Vagina (tissue), 2 donors: ENCODE measurements around the gene STXBP5. TPM values are rescaled to one million over a fixed set of nuclear protein-coding genes. Genes with fewer than 3 reads are reported as not detected.

Experiments
- DNase-seq, 2 donors: peaks; one replicate each; pipeline ENCODE4 v3.0.0-alpha.2; 2017; ENCODE audit errors: extremely low spot score in 2 of 2
- H3K27ac ChIP-seq: fragments of 200-600 bp; sonication (generic); one replicate; pipeline ENCODE4 v1.5.1; 2019
- H3K27me3 ChIP-seq: fragments of 200-600 bp; sonication (generic); one replicate; pipeline ENCODE4 v1.5.1; 2019
- H3K36me3 ChIP-seq, 2 donors: fragments of 200-600 bp; sonication (generic); one replicate each; pipeline ENCODE4 v1.5.1; 2017 to 2019
- H3K4me1 ChIP-seq: fragments of 200-600 bp; sonication (generic); one replicate; pipeline ENCODE4 v1.5.1; 2019
- H3K4me3 ChIP-seq, 2 donors: fragments of 200-600 bp; sonication (generic); 1 replicate in 1 of 2; 2 replicates in 1 of 2; pipeline ENCODE4 v1.5.1; 2016 to 2019
- H3K9me3 ChIP-seq: fragments of 200-600 bp; sonication (generic); one replicate; pipeline ENCODE4 v1.5.1; 2019
- CTCF ChIP-seq, 3 experiments: fragments of 450-650 bp in 2 of 3; fragments of 200-600 bp in 1 of 3; sonication (generic) in 1 of 3; IDR thresholded peaks; one replicate each; pipeline ENCODE4 v1.5.1; 2017 to 2019; ENCODE audit warnings: antibody characterized with exemption in 3 of 3, mild to moderate bottlenecking in 2 of 3, moderate library complexity in 2 of 3
- POLR2A ChIP-seq, 2 donors: fragments of 450-650 bp; IDR thresholded peaks; one replicate each; pipeline ENCODE4 v1.6.1; 2017; ENCODE audit warnings: antibody characterized with exemption in 2 of 2, mild to moderate bottlenecking in 2 of 2, moderate library complexity in 2 of 2
- POLR2AphosphoS5 ChIP-seq, 2 donors: sonication (generic); formaldehyde crosslinking; IDR thresholded peaks; one replicate each; pipeline ENCODE4 v1.9.0; 2017; ENCODE audit warnings: antibody characterized with exemption in 2 of 2, mild to moderate bottlenecking in 2 of 2, low read depth in 1 of 2; ENCODE audit not compliant: insufficient read depth in 1 of 2
- intact Hi-C: fragments of 100-400 bp; cut with DNase I; formaldehyde crosslinking; loops from one replicate; pipeline ENCODE4 v1.15.1; 2023
- total RNA-seq: library from RNA; depleted of rRNA; stranded (reverse); fragments of >200 nt; gene quantifications from one replicate; pipeline ENCODE4 v1.2.3, GENCODE V29; 2016

The STXBP5 gene
- total RNA-seq, 1 donor from 2014 or later, result 33.9 TPM

- Histone ChIP-seq H3K36me3 (peaks cover 0 to 8% of the 10 kb centered on the region in 2 donors), H3K4me1 (peaks cover 16% of the 10 kb centered on the region), H3K27me3 (no peaks in the 10 kb centered on the region), H3K9me3 (no peaks in the 10 kb centered on the region), H3K27ac (no peak overlapping the region), H3K4me3 (no peak overlapping the region)
- intact Hi-C loops, result no loop called here
- DNase-seq, result no peak
- no peak for TF ChIP-seq CTCF (IDR thresholded peaks at IDR 0.05)
- no peak for TF ChIP-seq POLR2A (IDR thresholded peaks at IDR 0.05)
- TF ChIP-seq POLR2AphosphoS5 (IDR thresholded peaks at IDR 0.05; ENCODE audit: insufficient read depth in 1 of 2, low read depth in 1 of 2), result no peak
Measured at GRCh38 chr6:147282566-147282959, 78.3 kb downstream of the STXBP5 start.

GRCh38 chr6:147283460-147283859 lies 79.2 kb downstream of the STXBP5 start:
- Histone ChIP-seq H3K27ac (no peak overlapping the region), H3K4me3 (no peak overlapping the region), H3K9me3 (no peaks in the 10 kb centered on the region), H3K4me1 (peaks cover 16% of the 10 kb centered on the region), H3K27me3 (no peaks in the 10 kb centered on the region), H3K36me3 (peaks cover 0 to 6% of the 10 kb centered on the region in 2 donors)
- no peak for TF ChIP-seq POLR2AphosphoS5 (IDR thresholded peaks at IDR 0.05; ENCODE audit: insufficient read depth in 1 of 2, low read depth in 1 of 2)
- TF ChIP-seq CTCF (IDR thresholded peaks at IDR 0.05), result no peak
- TF ChIP-seq POLR2A (IDR thresholded peaks at IDR 0.05), result no peak
- DNase-seq, result no peak
- intact Hi-C loops, result no loop called here

GRCh38 chr6:147285087-147285855 lies 81.1 kb downstream of the STXBP5 start:
- intact Hi-C loops, result no loop called here
- Histone ChIP-seq H3K27ac (no peak overlapping the region), H3K27me3 (no peaks in the 10 kb centered on the region)

GRCh38 chr6:147287869-147288271 lies 83.7 kb downstream of the STXBP5 start:
- no peak for DNase-seq
- H3K9me3 ChIP-seq, result no peaks in the 10 kb centered on the region
- peaks cover 0 to 9% of the 10 kb centered on the region in 2 donors for H3K36me3 ChIP-seq
- no peak overlapping the region for H3K27ac ChIP-seq
- H3K4me3 ChIP-seq, result no peak overlapping the region
- peaks cover 16% of the 10 kb centered on the region for H3K4me1 ChIP-seq
- H3K27me3 ChIP-seq, result no peaks in the 10 kb centered on the region
- TF ChIP-seq CTCF (IDR thresholded peaks at IDR 0.05) (no peak), POLR2AphosphoS5 (IDR thresholded peaks at IDR 0.05; ENCODE audit: insufficient read depth in 1 of 2, low read depth in 1 of 2) (no peak), POLR2A (IDR thresholded peaks at IDR 0.05) (no peak)
- intact Hi-C loops, result no loop called here

More at GRCh38 chr6:147285087-147285855, 81.1 kb downstream of the STXBP5 start:
- peaks cover 0 to 9% of the 10 kb centered on the region in 2 donors for H3K36me3 ChIP-seq
- DNase-seq, result no peak
- no peaks in the 10 kb centered on the region for H3K9me3 ChIP-seq
- TF ChIP-seq CTCF (IDR thresholded peaks at IDR 0.05) (peak in 1 of 3 experiments; percentile 27), POLR2AphosphoS5 (IDR thresholded peaks at IDR 0.05; ENCODE audit: insufficient read depth in 1 of 2, low read depth in 1 of 2) (no peak)
- H3K4me3 ChIP-seq, result no peak overlapping the region
- peaks cover 16% of the 10 kb centered on the region for H3K4me1 ChIP-seq

GRCh38 chr6:147297124-147297523 lies 92.9 kb downstream of the STXBP5 start:
- TF ChIP-seq CTCF (IDR thresholded peaks at IDR 0.05) (no peak), POLR2A (IDR thresholded peaks at IDR 0.05) (no peak), POLR2AphosphoS5 (IDR thresholded peaks at IDR 0.05; ENCODE audit: insufficient read depth in 1 of 2, low read depth in 1 of 2) (no peak)
- intact Hi-C loops, result no loop called here
- Histone ChIP-seq H3K4me1 (no peaks in the 10 kb centered on the region), H3K27ac (no peak overlapping the region), H3K4me3 (no peak overlapping the region), H3K36me3 (peaks cover 0 to 17% of the 10 kb centered on the region in 2 donors), H3K27me3 (no peaks in the 10 kb centered on the region), H3K9me3 (no peaks in the 10 kb centered on the region)
- DNase-seq, result no peak
